DMS53 treated with DMSO at 0.1 percent for 48 hours (cell line): ENCODE data around the gene TCEAL6.
"Not testable (repeated sequence)": the region's sequence is repeated elsewhere in the genome, so short reads cannot be mapped to it uniquely, and the experiment has no call there.

Experiments
- DNase-seq: peaks from one replicate; lab custom pipeline; 2025; ENCODE audit not compliant: unreplicated experiment; lab: John Stamatoyannopoulos, UW

The TCEAL6 gene

GRCh38 chrX:102142274-102142673, at the start of gene TCEAL6:
TCEAL6 (minus strand) TSS chrX:102142481.
- DNase-seq: not testable (repeated sequence)

- no peak for DNase-seq
Observed at GRCh38 chrX:102185967-102186720, 43.9 kb upstream of the TCEAL6 start.

- DNase-seq: peak; percentile 60
Observed at GRCh38 chrX:102155806-102156179, 13.5 kb upstream of the TCEAL6 start, which contains the start of gene BEX5. BEX5 (minus strand) TSS chrX:102155977; CDS start chrX:102154265, 1,712 bp downstream.

GRCh38 chrX:102154900-102155805, 12.9 kb upstream of the TCEAL6 start:
- peak; percentile 13 for DNase-seq

- peak; percentile 8 for DNase-seq
Observed at GRCh38 chrX:102154218-102154860, 12.1 kb upstream of the TCEAL6 start.

- not testable (repeated sequence) for DNase-seq
Observed at GRCh38 chrX:102141631-102142030, 650 bp downstream of the TCEAL6 start.

- DNase-seq: not testable (repeated sequence)
Observed at GRCh38 chrX:102140876-102141275, 1.4 kb downstream of the TCEAL6 start.

GRCh38 chrX:102138064-102138463, 4.2 kb downstream of the TCEAL6 start:
- no peak for DNase-seq

GRCh38 chrX:102129473-102129872, 12.8 kb downstream of the TCEAL6 start:
- no peak for DNase-seq

- no peak for DNase-seq
Observed at GRCh38 chrX:102126863-102127262, 15.4 kb downstream of the TCEAL6 start.

GRCh38 chrX:102126080-102126818, 16.0 kb downstream of the TCEAL6 start:
- DNase-seq: not testable (repeated sequence)

GRCh38 chrX:102125436-102125835, 16.8 kb downstream of the TCEAL6 start, which contains the start of gene TCEAL2:
TCEAL2 (plus strand) TSS chrX:102125679; CDS start chrX:102126831, 1,152 bp downstream.
- not testable (repeated sequence) for DNase-seq

GRCh38 chrX:102125014-102125413, 17.3 kb downstream of the TCEAL6 start:
- not testable (repeated sequence) for DNase-seq

GRCh38 chrX:102115748-102116147, 26.5 kb downstream of the TCEAL6 start:
- no peak for DNase-seq

GRCh38 chrX:102113367-102113766, 28.9 kb downstream of the TCEAL6 start:
- no peak for DNase-seq
